ENCODE results near the gene GTPBP1. TPM values are rescaled to one million over a fixed set of nuclear protein-coding genes. Genes with fewer than 3 reads are reported as not detected.

GTPBP1 gene
- total RNA-seq, 4 donors from 2014 or later, result 73.0 to 100 (median 76.8) TPM

DNA sequence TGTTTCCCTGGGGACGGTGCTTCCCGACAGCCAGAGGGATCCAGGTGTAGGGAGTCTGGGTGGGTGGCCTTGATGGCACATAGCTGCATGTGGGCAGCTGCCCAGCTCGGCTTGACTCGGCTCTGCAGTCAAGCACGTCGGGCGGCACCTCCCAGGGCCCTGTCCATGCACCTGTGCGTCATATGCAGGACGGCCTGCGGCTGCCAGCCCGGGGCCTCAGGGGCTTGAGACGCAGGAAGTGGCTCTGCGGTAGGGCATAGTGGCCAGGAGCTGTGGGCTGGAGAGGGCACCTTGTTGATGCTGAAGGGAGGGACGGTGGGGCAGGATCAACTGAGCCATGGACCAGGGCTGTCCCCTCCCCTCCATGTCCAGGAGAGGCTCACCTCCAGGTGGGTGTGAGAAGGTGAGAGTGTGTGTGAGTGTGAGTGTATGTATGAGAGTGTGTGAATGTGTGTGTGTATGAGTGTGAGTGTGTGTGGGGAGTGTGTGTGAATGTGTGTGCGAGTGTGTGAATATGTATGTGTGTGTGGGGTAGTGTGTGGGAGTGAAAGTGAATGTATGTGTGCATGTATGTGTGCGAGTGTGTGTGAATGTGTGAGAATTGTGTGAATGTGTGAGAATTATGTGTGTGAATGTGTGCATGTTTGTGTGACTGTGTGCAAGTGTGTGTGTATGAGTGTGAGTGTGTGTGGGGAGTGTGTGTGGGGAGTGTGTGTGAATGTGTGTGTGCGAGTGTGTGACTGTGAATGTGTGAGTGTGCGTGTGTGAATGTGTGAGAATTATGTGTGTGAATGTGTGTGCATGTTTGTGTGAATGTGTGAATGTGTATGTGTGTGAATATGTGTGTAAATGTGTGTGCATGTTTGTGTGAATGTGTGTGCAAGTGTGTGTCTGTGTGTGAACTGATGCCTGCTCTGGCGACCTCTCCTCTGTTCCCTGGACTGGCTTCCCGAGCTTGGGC lies 55.7 kb downstream of the GTPBP1 start:
- peaks cover 9% of the 10 kb centered on the region for H3K4me1 ChIP-seq
- H3K4me3 ChIP-seq, result no peak overlapping the region
- no peak overlapping the region for H3K27ac ChIP-seq
- DNase-seq (ENCODE audit: low spot score in 2 of 2), result no peak
- WGBS, result 74% methylated on average over 12 of the region's 20 CpGs
- no peaks in the 10 kb centered on the region for H3K27me3 ChIP-seq
- no peaks in the 10 kb centered on the region for H3K9me3 ChIP-seq
- TF ChIP-seq EP300 (IDR thresholded peaks at IDR 0.05) (no peak), POLR2A (IDR thresholded peaks at IDR 0.05) (no peak), POLR2AphosphoS5 (IDR thresholded peaks at IDR 0.05) (no peak)
- TF ChIP-seq, protein P1, sequence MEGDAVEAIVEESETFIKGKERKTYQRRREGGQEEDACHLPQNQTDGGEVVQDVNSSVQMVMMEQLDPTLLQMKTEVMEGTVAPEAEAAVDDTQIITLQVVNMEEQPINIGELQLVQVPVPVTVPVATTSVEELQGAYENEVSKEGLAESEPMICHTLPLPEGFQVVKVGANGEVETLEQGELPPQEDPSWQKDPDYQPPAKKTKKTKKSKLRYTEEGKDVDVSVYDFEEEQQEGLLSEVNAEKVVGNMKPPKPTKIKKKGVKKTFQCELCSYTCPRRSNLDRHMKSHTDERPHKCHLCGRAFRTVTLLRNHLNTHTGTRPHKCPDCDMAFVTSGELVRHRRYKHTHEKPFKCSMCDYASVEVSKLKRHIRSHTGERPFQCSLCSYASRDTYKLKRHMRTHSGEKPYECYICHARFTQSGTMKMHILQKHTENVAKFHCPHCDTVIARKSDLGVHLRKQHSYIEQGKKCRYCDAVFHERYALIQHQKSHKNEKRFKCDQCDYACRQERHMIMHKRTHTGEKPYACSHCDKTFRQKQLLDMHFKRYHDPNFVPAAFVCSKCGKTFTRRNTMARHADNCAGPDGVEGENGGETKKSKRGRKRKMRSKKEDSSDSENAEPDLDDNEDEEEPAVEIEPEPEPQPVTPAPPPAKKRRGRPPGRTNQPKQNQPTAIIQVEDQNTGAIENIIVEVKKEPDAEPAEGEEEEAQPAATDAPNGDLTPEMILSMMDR (IDR thresholded peaks at IDR 0.05), result no peak
- no peaks in the 10 kb centered on the region for H3K36me3 ChIP-seq

DNA sequence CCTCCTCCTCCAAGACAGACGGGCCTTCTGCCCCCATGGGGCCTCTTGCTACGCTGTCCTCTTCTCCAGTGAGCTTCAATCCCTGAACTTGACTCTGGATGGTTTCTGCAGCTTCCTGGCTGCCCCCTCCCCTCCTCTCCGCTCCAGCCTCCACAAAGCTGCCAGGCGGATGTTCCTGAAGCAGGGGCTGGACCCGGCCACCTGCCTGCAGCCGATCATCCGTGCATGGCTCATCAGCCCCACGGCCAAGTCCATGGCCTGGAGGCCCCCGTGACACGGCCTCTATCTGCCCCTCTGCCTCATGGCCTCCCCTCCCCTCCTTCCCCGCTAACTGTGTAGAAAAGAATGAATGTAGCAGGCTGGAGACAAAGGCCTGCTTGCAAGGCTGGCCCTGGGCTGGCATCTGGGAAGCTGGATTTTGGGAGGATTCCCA lies 56.8 kb downstream of the GTPBP1 start:
- H3K36me3 ChIP-seq, result no peaks in the 10 kb centered on the region
- H3K4me3 ChIP-seq, result no peak overlapping the region
- WGBS, result 63% methylated on average over 8 of the region's 11 CpGs
- no peak for DNase-seq (ENCODE audit: low spot score in 2 of 2)
- no peaks in the 10 kb centered on the region for H3K9me3 ChIP-seq
- H3K27ac ChIP-seq, result no peak overlapping the region
- TF ChIP-seq POLR2A (IDR thresholded peaks at IDR 0.05) (no peak), POLR2AphosphoS5 (IDR thresholded peaks at IDR 0.05) (no peak), EP300 (IDR thresholded peaks at IDR 0.05) (no peak)
- TF ChIP-seq, protein P1 (IDR thresholded peaks at IDR 0.05), result no peak
- H3K27me3 ChIP-seq, result no peaks in the 10 kb centered on the region
- peaks cover 3% of the 10 kb centered on the region for H3K4me1 ChIP-seq

DNA sequence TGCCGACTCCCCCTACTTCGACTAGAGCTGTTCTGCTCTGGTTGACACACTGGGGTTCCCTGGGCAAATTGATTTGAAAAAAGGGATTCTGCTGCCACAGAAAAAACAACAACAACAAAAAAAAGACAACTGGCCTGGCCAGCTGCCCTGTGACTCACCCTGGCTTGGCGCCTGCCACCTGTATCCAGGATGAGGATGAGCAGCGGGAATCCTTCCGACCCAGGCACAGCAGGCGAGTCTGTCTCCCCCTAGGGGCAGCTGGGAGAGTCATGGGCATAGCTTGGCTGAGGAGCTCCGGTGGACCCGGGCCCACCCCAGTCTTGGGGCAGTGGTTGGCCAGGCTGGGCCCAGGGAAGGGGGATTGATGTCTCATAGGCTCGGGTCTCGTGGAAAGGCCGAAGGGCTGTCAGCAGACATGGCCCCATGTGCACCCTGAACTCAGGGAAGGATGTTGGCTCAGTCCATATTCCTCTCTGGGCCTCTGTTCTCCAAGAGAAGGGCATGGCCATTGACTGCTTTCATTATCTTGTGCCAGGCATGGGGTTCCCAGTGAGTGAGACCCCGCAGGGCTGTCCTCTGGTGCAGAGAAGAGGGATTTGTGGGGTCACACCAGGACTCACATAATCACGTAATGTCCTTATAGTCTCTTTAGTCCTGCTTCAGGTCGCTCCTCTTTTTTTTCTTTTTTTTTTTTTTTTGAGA lies 60.5 kb downstream of the GTPBP1 start:
- no peaks in the 10 kb centered on the region for H3K9me3 ChIP-seq
- peaks cover 3% of the 10 kb centered on the region for H3K4me1 ChIP-seq
- no peaks in the 10 kb centered on the region for H3K36me3 ChIP-seq
- TF ChIP-seq, protein P1 (IDR thresholded peaks at IDR 0.05), result peak; percentile 26 to 72
- TF ChIP-seq EP300 (IDR thresholded peaks at IDR 0.05), result no peak
- peak in 1 of 2 donors; percentile 78 for DNase-seq (ENCODE audit: low spot score in 2 of 2)
- H3K4me3 ChIP-seq, result no peak overlapping the region
- 33% methylated on average over 14 of the region's 14 CpGs for WGBS
- no peak overlapping the region for H3K27ac ChIP-seq
- no peaks in the 10 kb centered on the region for H3K27me3 ChIP-seq

DNA sequence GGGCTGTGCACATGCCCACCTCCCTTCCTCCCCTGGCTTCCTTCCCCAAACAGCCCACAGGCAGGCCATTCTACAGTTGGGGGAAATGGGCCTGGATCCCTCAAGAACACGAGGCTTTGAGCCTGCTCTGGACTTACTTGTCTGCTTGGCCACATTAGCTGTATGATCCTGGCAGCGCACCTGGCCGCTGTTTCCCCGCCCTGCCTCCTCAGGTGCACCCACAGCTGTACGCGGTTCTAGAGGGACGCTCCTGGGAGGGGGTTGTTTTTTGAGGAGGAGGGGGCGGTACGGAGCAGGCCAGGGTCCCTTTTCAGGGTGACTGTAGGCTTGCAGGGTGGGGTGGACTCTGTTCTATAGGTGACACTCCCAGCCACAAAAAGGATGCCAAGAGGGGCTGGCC lies 61.6 kb downstream of the GTPBP1 start:
- Histone ChIP-seq H3K36me3 (no peaks in the 10 kb centered on the region), H3K27me3 (no peaks in the 10 kb centered on the region), H3K9me3 (no peaks in the 10 kb centered on the region), H3K4me3 (no peak overlapping the region), H3K27ac (no peak overlapping the region), H3K4me1 (peaks cover 3% of the 10 kb centered on the region)
- whole genome bisulfite sequencing, result 70% methylated on average over 7 of the region's 9 CpGs
- no peak for TF ChIP-seq EP300 (IDR thresholded peaks at IDR 0.05)
- TF ChIP-seq, protein P1 (IDR thresholded peaks at IDR 0.05), result no peak
- TF ChIP-seq POLR2A (IDR thresholded peaks at IDR 0.05), result no peak
- TF ChIP-seq POLR2AphosphoS5 (IDR thresholded peaks at IDR 0.05), result no peak
- DNase-seq (ENCODE audit: low spot score in 2 of 2), result no peak

DNA sequence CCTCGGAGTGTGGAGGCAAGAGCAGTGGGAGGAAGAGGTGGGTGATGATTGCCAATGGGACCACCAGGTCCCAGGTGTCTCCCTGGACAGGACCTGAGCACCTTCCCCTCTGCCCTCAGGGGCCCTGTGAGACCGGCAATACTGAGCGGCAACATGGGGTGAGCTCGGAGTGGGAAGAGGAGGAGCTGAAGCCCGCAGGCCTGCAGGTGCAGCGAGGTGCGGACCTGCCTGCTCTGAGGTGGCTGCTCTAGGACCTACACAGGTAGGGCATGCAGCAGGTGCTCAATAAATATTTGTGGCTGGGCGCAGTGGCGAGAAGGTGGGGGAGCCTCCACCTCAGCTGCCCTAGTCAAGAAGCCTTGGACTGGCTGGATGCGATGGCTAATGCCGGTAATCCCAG lies 62.3 kb downstream of the GTPBP1 start:
- 86% methylated on average over 5 of the region's 11 CpGs for WGBS
- TF ChIP-seq, protein P1 (IDR thresholded peaks at IDR 0.05), result no peak
- H3K27me3 ChIP-seq, result no peaks in the 10 kb centered on the region
- peaks cover 3% of the 10 kb centered on the region for H3K4me1 ChIP-seq
- H3K9me3 ChIP-seq, result no peaks in the 10 kb centered on the region
- no peaks in the 10 kb centered on the region for H3K36me3 ChIP-seq
- no peak overlapping the region for H3K27ac ChIP-seq
- no peak for DNase-seq (ENCODE audit: low spot score in 2 of 2)
- no peak overlapping the region for H3K4me3 ChIP-seq

Measured in suprapubic skin (tissue), 4 donors.